ENCODE data around the gene GP1BA. TPM values are rescaled to one million over a fixed set of nuclear protein-coding genes. Genes with fewer than 3 reads are reported as not detected.

Gene GP1BA
- total RNA-seq, 1 donor from 2014 or later, result not detected

- Histone ChIP-seq H3K4me3 (ENCODE audit: low read depth, low read length) (peak within 1 kb of the TSS; percentile 48), H3K36me3 (ENCODE audit: control insufficient read depth, insufficient read depth, low read length) (no peaks in the 10 kb centered on the region), H3K27me3 (ENCODE audit: control insufficient read depth, insufficient read depth, low read length) (peaks cover 26% of the 10 kb centered on the region)
- no peak for TF ChIP-seq CTCF (IDR thresholded peaks at IDR 0.05; ENCODE audit: insufficient read depth, low read length, poor library complexity, severe bottlenecking)
- no peak for DNase-seq (ENCODE audit: low read depth)
These were observed 32.5 kb upstream of the GP1BA start, which contains the start of gene C17orf107 for GRCh38 chr17:4899341-4900230. Gene C17orf107, plus strand, starts transcription at chr17:4899536. Its CDS starts 227 bp downstream, at chr17:4899763.

- no peaks in the 10 kb centered on the region for H3K36me3 ChIP-seq (ENCODE audit: control insufficient read depth, insufficient read depth, low read length)
- no peak overlapping the region for H3K4me3 ChIP-seq (ENCODE audit: low read depth, low read length)
- DNase-seq (ENCODE audit: low read depth), result no peak
- no peak for TF ChIP-seq CTCF (IDR thresholded peaks at IDR 0.05; ENCODE audit: insufficient read depth, low read length, poor library complexity, severe bottlenecking)
- peaks cover 26% of the 10 kb centered on the region for H3K27me3 ChIP-seq (ENCODE audit: control insufficient read depth, insufficient read depth, low read length)
These were observed 31.6 kb upstream of the GP1BA start for GRCh38 chr17:4900231-4901107.

- DNase-seq (ENCODE audit: low read depth), result no peak
- peaks cover 26% of the 10 kb centered on the region for H3K27me3 ChIP-seq (ENCODE audit: control insufficient read depth, insufficient read depth, low read length)
- TF ChIP-seq CTCF (IDR thresholded peaks at IDR 0.05; ENCODE audit: insufficient read depth, low read length, poor library complexity, severe bottlenecking), result no peak
- no peaks in the 10 kb centered on the region for H3K36me3 ChIP-seq (ENCODE audit: control insufficient read depth, insufficient read depth, low read length)
- H3K4me3 ChIP-seq (ENCODE audit: low read depth, low read length), result no peak overlapping the region
These were observed 30.9 kb upstream of the GP1BA start for GRCh38 chr17:4901108-4901647.

GRCh38 chr17:4901648-4902344 is 30.3 kb upstream of the GP1BA start:
- no peak for TF ChIP-seq CTCF (IDR thresholded peaks at IDR 0.05; ENCODE audit: insufficient read depth, low read length, poor library complexity, severe bottlenecking)
- Histone ChIP-seq H3K27me3 (ENCODE audit: control insufficient read depth, insufficient read depth, low read length) (peaks cover 26% of the 10 kb centered on the region), H3K4me3 (ENCODE audit: low read depth, low read length) (no peak overlapping the region), H3K36me3 (ENCODE audit: control insufficient read depth, insufficient read depth, low read length) (no peaks in the 10 kb centered on the region)
- no peak for DNase-seq (ENCODE audit: low read depth)

GRCh38 chr17:4902540-4902939 is 29.5 kb upstream of the GP1BA start:
- Histone ChIP-seq H3K27me3 (ENCODE audit: control insufficient read depth, insufficient read depth, low read length) (peaks cover 26% of the 10 kb centered on the region), H3K36me3 (ENCODE audit: control insufficient read depth, insufficient read depth, low read length) (no peaks in the 10 kb centered on the region), H3K4me3 (ENCODE audit: low read depth, low read length) (no peak overlapping the region)
- no peak for DNase-seq (ENCODE audit: low read depth)
- TF ChIP-seq CTCF (IDR thresholded peaks at IDR 0.05; ENCODE audit: insufficient read depth, low read length, poor library complexity, severe bottlenecking), result no peak

All from kidney epithelial cell (primary cell).